ENCODE results near the gene NKAIN2. TPM values are rescaled to one million over a fixed set of nuclear protein-coding genes. Genes with fewer than 3 reads are reported as not detected.
A peak's percentile ranks its signal among the peaks of the same experiment; 100 is the strongest.

NKAIN2 gene
- total RNA-seq, 1 experiment from 2014 or later: 2.7 TPM

GRCh38 chr6:124775121-124775520 lies 971.5 kb downstream of the NKAIN2 start:
- Mint-ChIP-seq H3K27ac (ENCODE audit: low read depth, unreplicated experiment) (no peak overlapping the region), H3K36me3 (ENCODE audit: insufficient read depth, unreplicated experiment) (peaks cover 6% of the 10 kb centered on the region), H3K4me3 (ENCODE audit: unreplicated experiment) (no peak overlapping the region), H3K4me1 (ENCODE audit: insufficient read depth, unreplicated experiment) (no peaks in the 10 kb centered on the region), H3K27me3 (ENCODE audit: insufficient read depth, unreplicated experiment) (no peaks in the 10 kb centered on the region), H3K9me3 (ENCODE audit: unreplicated experiment) (peaks cover 8% of the 10 kb centered on the region)
- POLR2A ChIA-PET: no interaction called here
- intact Hi-C loops (cut with micrococcal nuclease): no loop called here
- TF ChIP-seq CTCF (IDR thresholded peaks at IDR 0.05; ENCODE audit: unreplicated experiment): no peak
- BruUV-seq (replicated peaks): no TSS peak
- DNase-seq (ENCODE audit: unreplicated experiment): no peak
- CTCF ChIA-PET: no interaction called here

GRCh38 chr6:124777863-124778262 lies 974.2 kb downstream of the NKAIN2 start:
- ChIA-PET CTCF (no interaction called here), POLR2A (interaction anchor here (0.5 to 1.4 kb wide), 3 partner anchors 10 to 22 kb away, joined by 3 to 4 read pairs (median 3); no protein-coding TSS in a partner anchor)
- Mint-ChIP-seq H3K9me3 (ENCODE audit: unreplicated experiment) (peaks cover 8% of the 10 kb centered on the region), H3K27ac (ENCODE audit: low read depth, unreplicated experiment) (no peak overlapping the region), H3K36me3 (ENCODE audit: insufficient read depth, unreplicated experiment) (no peaks in the 10 kb centered on the region), H3K27me3 (ENCODE audit: insufficient read depth, unreplicated experiment) (no peaks in the 10 kb centered on the region), H3K4me1 (ENCODE audit: insufficient read depth, unreplicated experiment) (no peaks in the 10 kb centered on the region), H3K4me3 (ENCODE audit: unreplicated experiment) (no peak overlapping the region)
- BruUV-seq (replicated peaks): no TSS peak
- intact Hi-C loops (cut with micrococcal nuclease): no loop called here
- no peak for DNase-seq (ENCODE audit: unreplicated experiment)
- TF ChIP-seq CTCF (IDR thresholded peaks at IDR 0.05; ENCODE audit: unreplicated experiment): no peak

GRCh38 chr6:124780623-124781022 lies 977.0 kb downstream of the NKAIN2 start:
- CTCF ChIA-PET: no interaction called here
- BruUV-seq (replicated peaks): no TSS peak
- Mint-ChIP-seq H3K4me1 (ENCODE audit: insufficient read depth, unreplicated experiment) (no peaks in the 10 kb centered on the region), H3K9me3 (ENCODE audit: unreplicated experiment) (peaks cover 8% of the 10 kb centered on the region), H3K27me3 (ENCODE audit: insufficient read depth, unreplicated experiment) (no peaks in the 10 kb centered on the region), H3K4me3 (ENCODE audit: unreplicated experiment) (no peak overlapping the region), H3K27ac (ENCODE audit: low read depth, unreplicated experiment) (no peak overlapping the region), H3K36me3 (ENCODE audit: insufficient read depth, unreplicated experiment) (no peaks in the 10 kb centered on the region)
- intact Hi-C loops (cut with micrococcal nuclease): no loop called here
- POLR2A ChIA-PET: interaction anchor here (0.7 kb wide), 1 partner anchor 9 kb away, joined by 3 read pairs; no protein-coding TSS in a partner anchor
- peak; percentile 14 for DNase-seq (ENCODE audit: unreplicated experiment)
- no peak for TF ChIP-seq CTCF (IDR thresholded peaks at IDR 0.05; ENCODE audit: unreplicated experiment)

GRCh38 chr6:124783344-124783743 lies 979.7 kb downstream of the NKAIN2 start:
- no peaks in the 10 kb centered on the region for H3K27me3 Mint-ChIP-seq (ENCODE audit: insufficient read depth, unreplicated experiment)
- peaks cover 15% of the 10 kb centered on the region for H3K9me3 Mint-ChIP-seq (ENCODE audit: unreplicated experiment)
- no peaks in the 10 kb centered on the region for H3K36me3 Mint-ChIP-seq (ENCODE audit: insufficient read depth, unreplicated experiment)
- no peaks in the 10 kb centered on the region for H3K4me1 Mint-ChIP-seq (ENCODE audit: insufficient read depth, unreplicated experiment)
- no peak overlapping the region for H3K27ac Mint-ChIP-seq (ENCODE audit: low read depth, unreplicated experiment)
- intact Hi-C loops (cut with micrococcal nuclease): no loop called here
- DNase-seq (ENCODE audit: unreplicated experiment): no peak
- no TSS peak for BruUV-seq (replicated peaks)
- ChIA-PET CTCF (no interaction called here), POLR2A (interaction anchor here (0.5 kb wide), 1 partner anchor 108 kb away, joined by 3 read pairs; no protein-coding TSS in a partner anchor)
- H3K4me3 Mint-ChIP-seq (ENCODE audit: unreplicated experiment): no peak overlapping the region
- no peak for TF ChIP-seq CTCF (IDR thresholded peaks at IDR 0.05; ENCODE audit: unreplicated experiment)
